GM18951 (cell line): ENCODE measurements around the gene FAM187B.

ENCODE experiments used
- POLR2A ChIP-seq: IDR thresholded peaks from 4 replicates; pipeline ENCODE4 v1.6.1; 2011; ENCODE audit warnings: mild to moderate bottlenecking; ENCODE audit not compliant: insufficient read length, insufficient read depth; ENCODE audit errors: extremely low read depth
- in situ Hi-C: fragments of 300-500 bp; cut with MboI; formaldehyde crosslinking; loops from one replicate; pipeline ENCODE4 v1.12.0; 2022; ENCODE audit warnings: low sequenced_read_pairs, mixed read lengths, inconsistent platforms; ENCODE audit not compliant: unreplicated experiment

FAM187B gene

DNA sequence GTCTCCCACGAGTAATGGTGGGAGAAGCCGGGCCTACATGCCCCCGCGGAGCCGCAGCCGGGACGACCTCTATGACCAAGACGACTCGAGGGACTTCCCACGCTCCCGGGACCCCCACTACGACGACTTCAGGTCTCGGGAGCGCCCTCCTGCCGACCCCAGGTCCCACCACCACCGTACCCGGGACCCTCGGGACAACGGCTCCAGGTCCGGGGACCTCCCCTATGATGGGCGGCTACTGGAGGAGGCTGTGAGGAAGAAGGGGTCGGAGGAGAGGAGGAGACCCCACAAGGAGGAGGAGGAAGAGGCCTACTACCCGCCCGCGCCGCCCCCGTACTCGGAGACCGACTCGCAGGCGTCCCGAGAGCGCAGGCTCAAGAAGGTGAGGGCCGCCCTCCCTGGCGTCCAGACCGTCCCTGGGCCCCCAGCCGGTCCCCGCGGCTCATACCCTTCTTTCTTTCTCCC is 38.8 kb upstream of the FAM187B start:
- no peak for TF ChIP-seq POLR2A
- in situ Hi-C loops: no loop called here

DNA sequence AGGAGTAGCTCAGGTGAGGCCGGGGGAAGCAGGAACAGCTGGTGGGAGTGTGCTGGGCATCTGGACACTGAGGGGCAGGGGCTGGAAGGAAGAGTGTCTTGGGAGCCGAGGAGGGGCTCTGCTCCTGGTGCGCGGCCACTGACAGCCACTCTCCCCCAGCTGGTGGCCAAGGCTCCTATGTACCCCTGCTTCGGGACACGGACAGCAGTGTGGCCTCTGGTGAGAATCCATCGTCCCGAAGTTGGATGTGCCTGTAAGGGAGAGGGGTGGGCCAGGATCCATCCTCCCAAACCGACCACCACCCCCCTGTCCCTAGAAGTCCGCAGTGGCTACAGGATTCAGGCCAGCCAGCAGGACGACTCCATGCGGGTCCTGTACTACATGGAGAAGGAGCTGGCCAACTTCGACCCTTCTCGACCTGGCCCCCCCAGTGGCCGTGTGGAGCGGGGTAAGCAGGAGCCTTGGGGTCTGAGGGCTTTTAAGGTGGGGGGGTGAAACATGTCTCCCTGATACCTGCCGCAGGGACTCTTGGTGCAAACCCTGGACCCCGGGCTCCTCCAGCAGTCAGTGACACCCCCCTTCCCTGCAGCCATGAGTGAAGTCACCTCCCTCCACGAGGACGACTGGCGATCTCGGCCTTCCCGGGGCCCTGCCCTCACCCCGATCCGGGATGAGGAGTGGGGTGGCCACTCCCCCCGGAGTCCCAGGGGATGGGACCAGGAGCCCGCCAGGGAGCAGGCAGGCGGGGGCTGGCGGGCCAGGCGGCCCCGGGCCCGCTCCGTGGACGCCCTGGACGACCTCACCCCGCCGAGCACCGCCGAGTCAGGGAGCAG is 38.2 kb upstream of the FAM187B start:
- in situ Hi-C loops: no loop called here
- TF ChIP-seq POLR2A: no peak

DNA sequence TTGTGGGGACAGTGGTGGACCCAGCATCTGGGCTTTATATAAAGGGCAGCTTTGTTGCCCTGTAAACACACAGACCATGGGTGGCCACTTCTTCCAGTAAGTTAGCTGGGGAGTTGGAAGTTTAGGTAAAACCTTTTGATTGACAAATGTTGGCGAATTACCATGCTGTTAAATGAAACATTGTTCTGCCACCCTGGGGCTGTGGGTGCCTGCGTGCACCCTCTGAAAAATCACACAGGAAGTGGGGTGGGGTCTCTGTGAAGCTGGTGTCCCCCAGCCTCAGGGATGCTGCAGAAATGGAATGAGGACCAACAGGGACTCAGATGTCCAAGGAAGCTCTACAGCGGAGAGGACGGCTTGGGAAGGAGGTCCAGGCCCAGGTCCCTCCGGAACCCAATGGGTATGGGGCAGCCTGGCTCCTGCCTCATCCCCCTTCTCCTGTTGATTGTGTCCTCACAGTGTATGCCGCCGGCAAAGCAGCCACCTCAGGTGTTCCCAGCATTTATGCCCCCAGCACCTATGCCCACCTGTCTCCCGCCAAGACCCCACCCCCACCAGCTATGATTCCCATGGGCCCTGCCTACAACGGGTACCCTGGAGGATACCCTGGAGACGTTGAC is 37.5 kb upstream of the FAM187B start:
- in situ Hi-C loops: no loop called here
- no peak for TF ChIP-seq POLR2A

DNA sequence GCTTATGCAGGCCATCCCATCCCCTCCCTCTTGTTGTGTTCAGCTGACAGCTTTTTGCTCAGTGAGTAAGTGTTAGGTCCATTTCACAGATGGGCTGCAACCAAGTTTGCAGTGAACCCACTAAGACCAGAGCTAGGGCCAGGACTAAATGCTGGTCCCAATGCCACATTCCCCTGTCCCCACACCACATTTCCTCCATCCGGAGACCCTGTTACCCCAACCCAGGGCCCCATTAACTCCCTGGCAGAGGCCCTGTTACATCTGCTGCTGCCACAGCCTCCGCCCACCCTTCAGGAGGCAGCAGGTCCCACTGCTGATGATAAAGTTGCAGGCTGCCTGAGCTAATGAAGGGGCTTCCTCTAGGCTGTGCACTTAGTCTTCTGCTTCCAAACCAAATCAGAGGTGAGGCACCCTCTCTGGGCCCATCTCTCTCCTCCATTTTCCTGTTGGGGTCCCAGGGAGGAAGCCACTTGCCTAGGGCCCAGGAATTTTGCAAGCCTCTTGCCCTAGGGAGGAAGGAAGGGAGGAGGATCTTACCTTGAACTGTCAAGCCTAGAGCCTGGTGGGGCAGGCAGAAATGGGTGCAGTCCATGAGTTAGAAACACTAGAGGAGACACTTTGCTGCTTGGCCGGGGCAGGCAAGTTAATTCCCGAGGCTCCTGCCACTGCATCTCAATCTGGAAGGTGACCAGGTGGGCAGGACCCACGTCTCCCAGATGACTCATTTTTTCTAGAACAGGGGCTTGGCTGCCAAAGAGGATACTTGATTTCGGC is 36.8 kb upstream of the FAM187B start:
- TF ChIP-seq POLR2A: no peak
- in situ Hi-C loops: no loop called here

DNA sequence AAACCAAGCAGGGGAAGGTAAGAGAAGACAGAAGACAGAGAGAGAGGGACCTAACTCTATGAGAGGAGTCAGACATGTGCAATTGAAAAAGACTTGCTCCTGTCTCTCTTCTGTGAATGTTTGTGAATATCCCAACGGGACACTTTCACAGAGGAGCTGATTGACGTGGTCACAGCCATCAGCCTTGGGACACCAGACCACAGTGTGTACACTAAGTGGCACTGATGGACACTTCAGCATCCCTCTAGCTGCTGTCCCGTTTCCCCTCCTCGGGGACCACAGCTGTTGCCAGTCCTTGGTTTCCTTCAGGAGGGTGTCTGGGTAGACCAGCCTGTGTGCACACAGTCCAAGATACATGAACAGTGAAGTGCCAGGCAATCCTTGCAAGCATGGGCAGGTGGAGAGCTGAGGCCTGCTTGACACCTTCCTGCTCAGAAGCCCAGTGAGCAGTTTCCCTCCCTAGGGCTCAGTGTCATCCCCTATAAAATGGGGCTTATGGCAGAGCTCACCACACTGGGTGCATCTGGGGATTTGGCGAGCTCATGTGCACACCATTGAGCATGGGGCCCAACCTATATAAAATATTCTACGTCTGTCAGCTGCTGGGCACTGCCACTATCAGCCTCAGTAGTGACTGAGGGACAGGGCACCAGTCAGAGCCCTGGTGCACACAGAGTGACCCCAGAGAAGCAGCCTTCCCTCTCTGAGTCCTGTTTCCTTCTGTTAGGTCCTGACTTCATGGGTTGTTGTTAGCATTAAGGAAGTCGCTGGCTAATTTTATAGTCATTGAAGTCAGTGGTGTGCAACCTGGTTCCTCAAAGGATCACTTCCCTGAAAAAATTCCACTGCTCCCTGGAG is 36.0 kb upstream of the FAM187B start:
- in situ Hi-C loops: no loop called here

DNA sequence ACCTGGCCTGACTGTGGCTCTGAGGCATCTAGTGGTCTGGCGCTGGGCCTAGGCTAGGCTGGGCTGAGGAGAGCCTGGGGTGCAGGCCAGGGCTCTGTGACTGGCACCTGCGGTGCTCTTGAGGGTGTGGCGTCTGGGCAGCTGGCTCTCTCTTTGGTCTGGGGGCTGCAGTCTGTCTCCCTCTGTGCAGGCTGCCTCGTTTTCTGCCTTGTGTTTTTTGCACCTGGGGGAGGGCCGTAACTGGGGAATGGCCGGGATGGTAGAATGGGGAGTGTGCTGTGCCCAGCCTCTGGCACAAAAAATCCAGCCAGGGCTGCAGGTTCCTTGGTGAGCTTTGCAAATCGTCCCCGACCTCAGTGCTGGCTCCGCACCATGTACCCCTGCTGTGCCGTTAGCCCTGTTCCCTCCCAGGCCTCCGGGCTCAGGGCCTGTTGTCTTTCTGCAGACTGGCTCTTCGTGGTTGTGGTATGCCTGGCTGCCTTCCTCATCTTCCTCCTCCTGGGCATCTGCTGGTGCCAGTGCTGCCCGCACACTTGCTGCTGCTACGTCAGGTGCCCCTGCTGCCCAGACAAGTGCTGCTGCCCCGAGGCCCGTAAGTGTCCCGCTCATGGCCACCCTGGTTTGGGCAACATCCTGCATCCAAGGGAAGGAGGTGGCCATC is 33.7 kb upstream of the FAM187B start:
- in situ Hi-C loops: no loop called here
- TF ChIP-seq POLR2A: no peak

More for the DNA sequence above, 36.0 kb upstream of the FAM187B start:
- TF ChIP-seq POLR2A: peak; percentile 0

DNA sequence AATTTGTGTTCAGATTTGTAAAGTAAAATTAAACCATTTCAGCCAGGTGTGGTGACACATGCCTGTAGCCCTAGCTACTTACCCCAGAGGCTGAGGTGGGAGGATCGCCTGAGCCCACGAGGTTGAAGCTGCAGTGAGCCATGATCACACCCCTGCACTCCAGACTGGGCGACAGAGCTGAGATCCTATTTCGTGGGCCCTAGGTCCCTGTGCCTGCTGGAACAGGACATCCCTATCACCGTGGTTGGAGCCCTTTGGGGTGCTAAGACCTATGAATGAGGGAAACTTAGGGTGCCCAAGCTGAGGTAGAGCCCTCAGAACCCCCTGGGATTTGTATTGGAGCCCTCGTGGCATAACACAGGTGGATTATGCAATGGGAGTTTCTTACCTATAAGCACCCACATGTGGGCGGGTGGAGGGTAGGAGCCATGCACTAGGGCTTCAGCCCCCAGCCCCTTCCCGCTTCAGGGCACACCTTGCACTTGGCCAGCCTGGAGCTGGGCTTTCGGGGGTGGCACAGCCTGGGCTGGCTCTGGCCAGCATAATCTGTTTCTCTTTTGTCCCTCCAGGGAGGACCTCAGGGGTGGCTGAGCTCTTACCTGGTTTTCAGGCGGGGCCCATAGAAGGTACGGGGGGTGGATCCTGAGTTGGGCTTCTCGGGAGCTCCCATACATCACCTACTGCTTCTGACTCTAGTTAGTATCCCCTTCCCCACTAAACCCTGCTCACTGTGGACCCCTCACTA is 33.0 kb upstream of the FAM187B start:
- in situ Hi-C loops: no loop called here
- TF ChIP-seq POLR2A: no peak

DNA sequence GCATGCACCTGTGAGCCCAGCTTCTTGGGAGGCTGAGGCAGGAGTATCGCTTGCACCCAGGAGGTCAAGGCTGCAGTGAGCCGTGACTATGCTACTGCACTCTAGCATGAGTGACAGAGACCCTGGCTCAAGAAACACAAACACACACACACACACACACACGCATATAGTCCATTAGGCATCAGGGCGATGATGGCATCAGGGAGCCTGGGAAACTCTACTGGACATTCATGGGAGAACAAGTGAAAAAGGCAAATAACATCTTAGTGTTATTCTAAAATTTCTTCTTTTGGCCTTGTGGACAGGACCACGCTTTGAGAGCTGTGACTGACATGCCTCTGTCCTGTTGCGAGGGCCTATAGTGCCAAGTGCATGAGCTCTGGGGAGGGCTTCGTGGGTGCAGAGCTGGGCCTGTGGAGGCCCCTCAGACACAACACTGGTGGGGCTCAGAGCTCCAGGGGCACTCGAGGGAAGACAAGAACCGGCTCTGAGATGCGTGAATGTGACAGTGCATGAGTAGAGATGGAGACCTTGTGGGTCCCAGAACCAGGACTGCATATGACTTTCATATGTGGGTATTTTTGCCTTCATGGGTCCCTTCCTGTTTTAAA is 32.3 kb upstream of the FAM187B start:
- no peak for TF ChIP-seq POLR2A
- in situ Hi-C loops: no loop called here

DNA sequence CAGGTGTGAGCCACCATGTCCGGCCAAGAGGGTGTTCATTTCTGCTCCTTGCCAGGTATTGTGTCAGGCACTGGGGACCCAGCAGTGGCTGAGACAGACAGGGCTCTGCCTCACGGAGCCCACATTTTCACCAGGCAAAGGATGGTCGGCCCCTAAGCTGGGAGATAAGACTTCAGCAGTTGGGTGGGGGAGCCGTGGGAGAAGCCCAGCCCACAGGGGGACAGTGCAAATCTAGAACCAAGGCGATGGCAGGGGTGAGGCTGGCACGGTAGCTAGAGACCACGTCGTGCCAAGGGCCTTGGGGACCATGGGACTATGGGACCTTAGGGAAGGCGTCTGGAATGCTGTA is 28.5 kb upstream of the FAM187B start:
- in situ Hi-C loops: no loop called here
- no peak for TF ChIP-seq POLR2A

DNA sequence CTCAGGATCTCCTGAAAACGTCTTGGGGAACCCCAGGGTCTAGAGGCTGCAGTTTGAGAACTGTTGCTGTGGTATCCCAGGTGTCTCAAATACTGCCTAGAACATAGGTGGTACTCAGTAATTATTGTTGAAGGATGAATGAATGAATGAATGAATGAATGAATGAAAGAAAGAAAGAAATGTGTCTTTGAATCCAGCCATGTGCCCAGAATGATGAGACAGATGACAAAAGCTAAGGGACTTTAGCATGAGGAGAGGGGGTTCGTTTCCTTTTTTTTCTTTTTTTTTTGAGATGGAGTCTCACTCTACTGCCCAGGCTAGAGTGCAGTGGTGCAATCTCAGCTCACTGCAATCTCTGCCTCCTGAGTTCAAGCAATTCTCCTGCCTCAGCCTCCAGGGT is 28.0 kb upstream of the FAM187B start:
- no peak for TF ChIP-seq POLR2A
- in situ Hi-C loops: no loop called here
